Measurements from ENCODE around the gene ARFRP1.

The ARFRP1 gene

GRCh38 chr20:63709149-63709527, 1.4 kb upstream of the ARFRP1 start:
- Histone ChIP-seq H3K4me2 (peak overlapping the region; percentile 97), H4K20me1 (peaks cover 71% of the 10 kb centered on the region), H3K4me1 (peaks cover 44% of the 10 kb centered on the region), H3K36me3 (peaks cover 81% of the 10 kb centered on the region), H3K9me3 (peaks cover 9% of the 10 kb centered on the region), H3K9ac (peak overlapping the region; percentile 93), H3K27ac (0 out of 2 replicates have a peak overlapping the region, but pooled peaks have one; percentile 86), H3K27me3 (no peaks in the 10 kb centered on the region), H3K4me3 (peak overlapping the region; percentile 97)
- TF ChIP-seq Cebpa-rat (IDR thresholded peaks at IDR 0.05) = no peak

DNA sequence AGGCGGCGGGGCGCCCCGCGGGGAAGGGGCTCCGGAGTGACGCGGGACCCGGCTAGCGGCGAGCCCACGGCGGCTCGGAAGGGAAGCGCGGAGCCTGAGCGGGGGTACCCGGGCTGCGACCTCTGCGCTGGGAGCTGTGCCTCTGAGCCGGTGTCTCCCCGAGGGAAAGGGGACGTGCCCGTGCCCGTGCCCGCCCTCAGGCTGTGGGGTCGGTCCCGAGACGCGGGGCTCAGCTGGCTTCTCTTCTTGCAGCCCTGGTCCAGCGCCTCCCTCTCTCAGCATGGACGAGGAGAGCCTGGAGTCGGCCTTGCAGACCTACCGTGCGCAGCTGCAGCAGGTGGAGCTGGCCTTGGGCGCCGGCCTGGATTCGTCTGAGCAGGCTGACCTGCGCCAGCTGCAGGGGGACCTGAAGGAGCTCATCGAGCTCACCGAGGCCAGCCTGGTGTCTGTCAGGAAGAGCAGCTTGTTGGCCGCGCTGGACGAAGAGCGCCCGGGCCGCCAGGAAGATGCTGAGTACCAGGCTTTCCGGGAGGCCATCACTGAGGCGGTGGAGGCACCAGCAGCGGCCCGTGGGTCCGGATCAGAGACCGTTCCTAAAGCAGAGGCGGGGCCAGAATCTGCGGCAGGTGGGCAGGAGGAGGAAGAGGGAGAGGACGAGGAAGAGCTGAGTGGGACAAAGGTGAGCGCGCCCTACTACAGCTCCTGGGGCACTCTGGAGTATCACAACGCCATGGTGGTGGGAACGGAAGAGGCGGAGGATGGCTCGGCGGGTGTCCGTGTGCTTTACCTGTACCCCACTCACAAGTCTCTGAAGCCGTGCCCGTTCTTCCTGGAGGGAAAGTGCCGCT, 749 bp upstream of the ARFRP1 start:
- Histone ChIP-seq H3K36me3 (peaks cover 81% of the 10 kb centered on the region), H3K9ac (peak overlapping the region; percentile 93), H3K27me3 (no peaks in the 10 kb centered on the region), H3K4me3 (peak overlapping the region; percentile 97), H3K9me3 (peaks cover 6% of the 10 kb centered on the region), H3K4me2 (peak overlapping the region; percentile 97), H3K27ac (peak overlapping the region; percentile 86), H4K20me1 (peaks cover 77% of the 10 kb centered on the region), H3K4me1 (peaks cover 44% of the 10 kb centered on the region)
- TF ChIP-seq Cebpa-rat (IDR thresholded peaks at IDR 0.05) = no peak

DNA sequence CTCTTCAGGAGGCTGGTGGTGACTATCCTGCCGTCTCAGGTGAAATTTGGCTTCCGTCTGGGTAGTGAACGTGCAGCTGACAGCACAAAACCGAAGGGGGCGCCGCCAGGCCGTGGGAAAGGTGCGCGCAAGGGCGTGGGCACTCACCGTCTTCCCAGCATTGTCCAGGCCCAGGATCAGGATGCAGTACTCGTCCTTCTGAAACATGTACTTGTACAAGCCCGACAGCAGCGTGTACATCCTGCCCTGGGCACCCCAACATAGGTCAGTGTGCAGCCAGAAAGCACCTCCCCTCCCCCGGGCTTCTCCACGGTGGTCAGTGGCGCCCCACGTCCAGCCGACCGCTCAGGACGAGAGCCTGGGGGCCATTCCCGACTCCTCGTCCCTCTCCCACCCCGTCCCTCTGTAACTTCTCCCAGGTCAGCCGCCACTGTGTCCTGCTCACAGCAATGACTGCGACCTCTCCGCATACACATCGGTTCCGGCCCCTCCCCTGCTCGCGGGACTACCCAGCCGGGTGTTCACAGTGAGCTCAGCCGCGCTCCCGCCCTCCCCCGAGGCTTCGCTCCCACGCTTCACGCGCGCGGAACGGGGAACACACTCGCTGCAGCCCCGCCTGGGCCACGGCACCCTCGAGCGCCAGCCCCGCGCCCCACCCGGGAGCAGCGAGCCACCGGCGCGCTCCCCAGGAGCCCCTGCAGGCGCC, 771 bp downstream of the ARFRP1 start:
- Histone ChIP-seq H3K4me1 (peaks cover 44% of the 10 kb centered on the region), H3K9me3 (peaks cover under 1% of the 10 kb centered on the region), H3K9ac (peak overlapping the region; percentile 93), H3K4me2 (peak overlapping the region; percentile 97), H3K27ac (peak overlapping the region; percentile 86), H3K27me3 (no peaks in the 10 kb centered on the region), H4K20me1 (peaks cover 92% of the 10 kb centered on the region), H3K36me3 (peaks cover 81% of the 10 kb centered on the region), H3K4me3 (peak overlapping the region; percentile 97)
- TF ChIP-seq Cebpa-rat (IDR thresholded peaks at IDR 0.05) = no peak

GRCh38 chr20:63706027-63706695, 1.6 kb downstream of the ARFRP1 start:
- Histone ChIP-seq H3K4me1 (peaks cover 39% of the 10 kb centered on the region), H3K4me2 (peak overlapping the region; percentile 97), H3K27ac (no peak overlapping the region), H3K9me3 (no peaks in the 10 kb centered on the region), H3K36me3 (peaks cover 79% of the 10 kb centered on the region), H3K27me3 (no peaks in the 10 kb centered on the region), H3K9ac (peak overlapping the region; percentile 93), H3K4me3 (peak overlapping the region; percentile 97), H4K20me1 (peaks cover 93% of the 10 kb centered on the region)
- TF ChIP-seq Cebpa-rat (IDR thresholded peaks at IDR 0.05) = no peak

GRCh38 chr20:63705232-63706026, 2.3 kb downstream of the ARFRP1 start:
- H4K20me1 ChIP-seq = peaks cover 86% of the 10 kb centered on the region
- no peak overlapping the region for H3K4me3 ChIP-seq
- H3K27me3 ChIP-seq = no peaks in the 10 kb centered on the region
- no peaks in the 10 kb centered on the region for H3K9me3 ChIP-seq
- no peak for TF ChIP-seq Cebpa-rat (IDR thresholded peaks at IDR 0.05)
- 0 out of 2 replicates have a peak overlapping the region, but pooled peaks have one; percentile 97 for H3K4me2 ChIP-seq
- H3K9ac ChIP-seq = no peak overlapping the region
- H3K36me3 ChIP-seq = peaks cover 78% of the 10 kb centered on the region
- peaks cover 35% of the 10 kb centered on the region for H3K4me1 ChIP-seq
- H3K27ac ChIP-seq = no peak overlapping the region

DNA sequence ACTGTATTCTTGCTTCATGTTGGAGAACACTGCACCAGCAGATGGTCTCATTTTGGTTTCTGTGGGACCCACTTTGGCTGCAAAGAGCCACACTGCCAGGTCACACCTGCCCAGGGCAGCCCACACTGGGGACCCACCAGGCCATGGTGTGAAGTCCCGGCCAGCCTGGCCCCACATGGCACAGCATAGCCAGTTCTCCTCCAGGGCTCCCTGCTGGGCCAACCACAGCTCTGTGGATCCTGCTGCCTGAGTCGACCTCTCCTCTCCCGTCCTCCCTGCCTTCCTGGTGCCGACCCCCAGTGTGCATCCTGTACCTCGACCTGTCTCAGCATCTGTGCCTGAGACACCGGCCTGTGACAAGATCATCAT, 3.0 kb downstream of the ARFRP1 start:
- peaks cover 78% of the 10 kb centered on the region for H3K36me3 ChIP-seq

GRCh38 chr20:63703976-63704748, 3.6 kb downstream of the ARFRP1 start:
- Histone ChIP-seq H3K4me3 (no peak overlapping the region), H3K4me2 (no peak overlapping the region), H3K36me3 (peaks cover 75% of the 10 kb centered on the region), H4K20me1 (peaks cover 84% of the 10 kb centered on the region), H3K4me1 (peaks cover 35% of the 10 kb centered on the region), H3K9ac (no peak overlapping the region), H3K27ac (no peak overlapping the region), H3K9me3 (no peaks in the 10 kb centered on the region), H3K27me3 (no peaks in the 10 kb centered on the region)
- no peak for TF ChIP-seq Cebpa-rat (IDR thresholded peaks at IDR 0.05)

More for the DNA sequence above, 3.0 kb downstream of the ARFRP1 start:
- TF ChIP-seq Cebpa-rat (IDR thresholded peaks at IDR 0.05) = no peak
- H3K4me3 ChIP-seq = no peak overlapping the region
- no peak overlapping the region for H3K4me2 ChIP-seq
- H3K9me3 ChIP-seq = no peaks in the 10 kb centered on the region
- no peak overlapping the region for H3K27ac ChIP-seq
- no peaks in the 10 kb centered on the region for H3K27me3 ChIP-seq
- peaks cover 84% of the 10 kb centered on the region for H4K20me1 ChIP-seq
- H3K9ac ChIP-seq = no peak overlapping the region
- peaks cover 35% of the 10 kb centered on the region for H3K4me1 ChIP-seq

- Histone ChIP-seq H3K27me3 (no peaks in the 10 kb centered on the region), H3K4me2 (no peak overlapping the region)
- no peak for TF ChIP-seq Cebpa-rat (IDR thresholded peaks at IDR 0.05)
Observed at GRCh38 chr20:63703471-63703975, 4.3 kb downstream of the ARFRP1 start.

More at GRCh38 chr20:63703471-63703975, 4.3 kb downstream of the ARFRP1 start:
- Histone ChIP-seq H4K20me1 (peaks cover 84% of the 10 kb centered on the region), H3K27ac (no peak overlapping the region), H3K9ac (no peak overlapping the region), H3K4me3 (no peak overlapping the region), H3K4me1 (peaks cover 35% of the 10 kb centered on the region), H3K36me3 (peaks cover 74% of the 10 kb centered on the region), H3K9me3 (no peaks in the 10 kb centered on the region)

Measured in BLaER1 (cell line).